HG03097 (cell line): ENCODE data around the gene SLIT3.

Experiments used
- ATAC-seq: cut with Tn5 transposase; IDR thresholded peaks from one replicate; pipeline ENCODE4 v1.9.1; 2021; ENCODE audit not compliant: unreplicated experiment, low FRiP score

Gene SLIT3

GRCh38 chr5:168914491-168914890 lies 386.4 kb downstream of the SLIT3 start:
- ATAC-seq = no peak

GRCh38 chr5:168910874-168911273 lies 390.1 kb downstream of the SLIT3 start:
- no peak for ATAC-seq

- no peak for ATAC-seq
These were observed 392.7 kb downstream of the SLIT3 start for GRCh38 chr5:168908207-168908606.

- ATAC-seq = no peak
These were observed 397.9 kb downstream of the SLIT3 start for GRCh38 chr5:168903061-168903460.

- no peak for ATAC-seq
These were observed 401.3 kb downstream of the SLIT3 start for GRCh38 chr5:168899673-168900072.

- no peak for ATAC-seq
These were observed 401.7 kb downstream of the SLIT3 start for GRCh38 chr5:168899264-168899663.

GRCh38 chr5:168898247-168898911 lies 402.6 kb downstream of the SLIT3 start:
- ATAC-seq = no peak

GRCh38 chr5:168897387-168898122 lies 403.4 kb downstream of the SLIT3 start:
- no peak for ATAC-seq

GRCh38 chr5:168895295-168896071 lies 405.5 kb downstream of the SLIT3 start:
- no peak for ATAC-seq

- no peak for ATAC-seq
These were observed 407.7 kb downstream of the SLIT3 start for GRCh38 chr5:168893283-168893682.

- no peak for ATAC-seq
These were observed 408.2 kb downstream of the SLIT3 start for GRCh38 chr5:168892618-168893186.

- no peak for ATAC-seq
These were observed 409.8 kb downstream of the SLIT3 start for GRCh38 chr5:168890816-168891812.

- no peak for ATAC-seq
These were observed 411.9 kb downstream of the SLIT3 start for GRCh38 chr5:168889039-168889438.

GRCh38 chr5:168887931-168888330 lies 413.0 kb downstream of the SLIT3 start:
- no peak for ATAC-seq

GRCh38 chr5:168886157-168886556 lies 414.8 kb downstream of the SLIT3 start:
- no peak for ATAC-seq

GRCh38 chr5:168885324-168886120 lies 415.4 kb downstream of the SLIT3 start:
- ATAC-seq = no peak

- ATAC-seq = no peak
These were observed 416.9 kb downstream of the SLIT3 start for GRCh38 chr5:168883991-168884390.

- no peak for ATAC-seq
These were observed 417.6 kb downstream of the SLIT3 start for GRCh38 chr5:168883281-168883741.

- ATAC-seq = no peak
These were observed 418.7 kb downstream of the SLIT3 start for GRCh38 chr5:168882283-168882682.
